Muscle of leg (tissue), 11 donors: ENCODE measurements around the gene KATNAL1. TPM values are rescaled to one million over a fixed set of nuclear protein-coding genes. Genes with fewer than 3 reads are reported as not detected.

Experiments
- DNase-seq: peaks from one replicate; pipeline ENCODE4 v3.0.0; 2013
- H3K27ac ChIP-seq: one replicate; pipeline ENCODE4 v1.5.1; 2013; ENCODE audit warnings: mild to moderate bottlenecking, low read length, control low read depth
- H3K27me3 ChIP-seq: one replicate; pipeline ENCODE4 v1.6.1; 2013; ENCODE audit warnings: low read length; ENCODE audit not compliant: control insufficient read depth, insufficient read depth
- H3K36me3 ChIP-seq: one replicate; pipeline ENCODE4 v1.6.1; 2013; ENCODE audit warnings: low read length; ENCODE audit not compliant: control insufficient read depth, insufficient read depth
- H3K4me1 ChIP-seq: one replicate; pipeline ENCODE4 v1.6.1; 2013; ENCODE audit warnings: low read length; ENCODE audit not compliant: control insufficient read depth, insufficient read depth
- H3K4me3 ChIP-seq: one replicate; pipeline ENCODE4 v1.5.1; 2013; ENCODE audit warnings: low read length, control low read depth
- H3K9me3 ChIP-seq: replicated peaks from 2 replicates; pipeline ENCODE4 v1.6.1; 2013; ENCODE audit warnings: low read depth, low read length; ENCODE audit not compliant: control insufficient read depth
- WGBS: methylation state at CpG from one replicate; pipeline ENCODE4 v1.1.5; 2013; ENCODE audit warnings: missing lambda C conversion rate; ENCODE audit not compliant: insufficient coverage; 5-methylcytosine and 5-hydroxymethylcytosine counted together
- polyA plus RNA-seq, 8 donors: library from polyadenylated mRNA; unstranded; fragments of 120-200 nt; gene quantifications; one replicate each; pipeline versions ENCODE4 v1.2.1 to v1.2.3, GENCODE V29; 2013; ENCODE audit warnings: inconsistent platforms in 1 of 8, low replicate concordance in 1 of 8; ENCODE audit not compliant: insufficient read length in 8 of 8, insufficient read depth in 1 of 8
- total RNA-seq: library from RNA; stranded (reverse); fragments of 120-200 nt; gene quantifications from one replicate; pipeline ENCODE4 v1.2.4, GENCODE V29; 2013

KATNAL1 gene
- total and polyA plus RNA-seq, 9 donors, result 7.8 to 22.2 (median 11.7) TPM

DNA sequence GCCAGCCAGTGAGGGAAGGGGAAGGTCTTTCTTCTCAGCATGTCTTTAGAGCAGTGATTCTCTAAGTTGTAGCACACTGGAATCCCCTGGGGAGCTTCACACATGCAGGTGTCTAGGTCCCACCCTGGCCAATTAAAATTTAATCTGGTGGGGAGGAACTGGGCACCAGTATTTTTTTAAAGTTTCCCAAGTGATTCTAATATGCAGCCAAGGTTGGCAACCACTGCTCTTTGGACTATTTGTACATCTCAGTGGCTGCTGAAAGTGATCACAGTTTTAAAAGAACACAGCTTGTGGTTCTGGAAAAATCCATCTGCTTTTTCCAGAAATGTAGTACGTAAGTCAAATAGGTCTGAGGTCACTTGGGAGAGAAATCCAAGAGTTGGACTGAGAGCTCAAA, 10.7 kb upstream of the KATNAL1 start:
- Histone ChIP-seq H3K36me3 (no peaks in the 10 kb centered on the region), H3K9me3 (no peaks in the 10 kb centered on the region), H3K4me3 (no peak overlapping the region), H3K27me3 (no peaks in the 10 kb centered on the region), H3K4me1 (peaks cover 12% of the 10 kb centered on the region), H3K27ac (peak overlapping the region; percentile 47)
- no CpG with 5 or more reads among the region's 1 CpG for WGBS
- DNase-seq, result peak; percentile 54

DNA sequence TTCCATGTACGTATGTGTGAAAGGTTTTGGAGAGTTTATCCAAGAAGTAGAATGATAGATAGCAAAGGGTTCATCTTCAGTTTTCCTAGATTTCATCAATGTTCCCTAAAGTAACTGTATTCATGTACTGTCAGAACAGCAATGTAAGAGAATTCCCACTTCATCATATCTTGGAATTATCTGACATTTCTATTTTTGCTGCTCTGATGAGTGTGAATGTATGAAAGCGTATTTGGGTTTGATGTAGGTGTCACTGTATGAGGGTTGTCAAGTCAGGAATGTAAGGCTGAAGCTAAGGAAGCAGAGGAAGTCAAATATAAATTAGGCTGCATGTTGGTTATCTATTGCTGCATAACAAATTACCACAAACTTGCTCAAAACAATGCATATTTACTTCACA, 7.2 kb upstream of the KATNAL1 start:
- no peaks in the 10 kb centered on the region for H3K9me3 ChIP-seq
- 86% methylated on average over 1 of the region's 2 CpGs for WGBS
- no peak for DNase-seq
- no peak overlapping the region for H3K4me3 ChIP-seq
- peaks cover 9% of the 10 kb centered on the region for H3K4me1 ChIP-seq
- H3K36me3 ChIP-seq, result no peaks in the 10 kb centered on the region
- H3K27me3 ChIP-seq, result no peaks in the 10 kb centered on the region
- H3K27ac ChIP-seq, result no peak overlapping the region

- H3K4me1 ChIP-seq, result peaks cover 7% of the 10 kb centered on the region
- DNase-seq, result no peak
- H3K27me3 ChIP-seq, result no peaks in the 10 kb centered on the region
- H3K36me3 ChIP-seq, result no peaks in the 10 kb centered on the region
- no peak overlapping the region for H3K27ac ChIP-seq
- no CpG with 5 or more reads among the region's 2 CpGs for WGBS
- H3K9me3 ChIP-seq, result no peaks in the 10 kb centered on the region
- H3K4me3 ChIP-seq, result no peak overlapping the region
These were observed 6.7 kb upstream of the KATNAL1 start for GRCh38 chr13:30314069-30314468.

- H3K27me3 ChIP-seq, result no peaks in the 10 kb centered on the region
- H3K36me3 ChIP-seq, result no peaks in the 10 kb centered on the region
- peaks cover 6% of the 10 kb centered on the region for H3K4me1 ChIP-seq
- H3K9me3 ChIP-seq, result no peaks in the 10 kb centered on the region
- no peak overlapping the region for H3K27ac ChIP-seq
- no peak for DNase-seq
- H3K4me3 ChIP-seq, result no peak overlapping the region
- WGBS, result no CpG with 5 or more reads among the region's 3 CpGs
These were observed 6.0 kb upstream of the KATNAL1 start for GRCh38 chr13:30313311-30313710.

DNA sequence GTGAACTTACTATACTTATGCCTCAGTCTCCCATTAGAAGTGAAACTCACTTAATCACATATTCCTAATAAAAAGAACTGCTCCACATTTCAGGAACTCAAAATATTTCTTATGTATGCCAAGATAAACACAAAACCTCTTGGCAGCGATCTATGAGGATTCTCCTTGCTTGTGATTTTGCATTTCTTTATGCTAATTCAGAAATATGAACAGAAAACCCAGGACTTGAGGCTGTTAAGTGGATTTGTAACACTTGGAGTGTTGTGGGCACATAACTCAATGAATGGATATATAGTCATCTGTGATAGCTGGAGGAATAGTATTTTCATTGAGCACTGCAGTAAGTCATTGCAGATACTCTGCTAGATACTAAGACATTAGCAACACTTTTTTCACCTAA, 5.6 kb upstream of the KATNAL1 start:
- Histone ChIP-seq H3K4me1 (peaks cover 3% of the 10 kb centered on the region), H3K4me3 (no peak overlapping the region), H3K27ac (no peak overlapping the region), H3K36me3 (no peaks in the 10 kb centered on the region), H3K9me3 (no peaks in the 10 kb centered on the region), H3K27me3 (no peaks in the 10 kb centered on the region)
- WGBS, result no CpG with 5 or more reads among the region's 1 CpG
- DNase-seq, result peak; percentile 33

GRCh38 chr13:30308548-30308947, 1.2 kb upstream of the KATNAL1 start:
- Histone ChIP-seq H3K4me3 (no peak overlapping the region), H3K9me3 (no peaks in the 10 kb centered on the region), H3K27me3 (no peaks in the 10 kb centered on the region), H3K4me1 (peaks cover 4% of the 10 kb centered on the region), H3K36me3 (no peaks in the 10 kb centered on the region), H3K27ac (no peak overlapping the region)
- no peak for DNase-seq
- 44% methylated on average over 2 of the region's 4 CpGs for WGBS

DNA sequence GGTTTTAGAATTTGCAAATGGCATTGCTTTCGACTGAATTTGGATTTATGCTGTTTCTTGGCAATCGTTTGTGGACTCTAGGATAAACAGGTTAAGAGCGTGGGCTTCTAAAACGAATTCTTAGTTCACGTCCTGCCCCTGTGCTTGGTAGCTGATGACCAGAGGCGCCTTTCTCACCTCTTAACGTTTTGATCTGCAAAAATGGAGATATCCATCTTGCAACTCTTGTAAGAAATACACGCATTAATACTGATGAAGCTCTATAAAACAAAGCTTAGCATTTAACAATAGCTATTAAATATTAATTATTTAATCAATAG, 580 bp upstream of the KATNAL1 start:
- H3K27me3 ChIP-seq, result no peaks in the 10 kb centered on the region
- H3K4me3 ChIP-seq, result peak overlapping the region; percentile 92
- peak overlapping the region; percentile 66 for H3K27ac ChIP-seq
- H3K9me3 ChIP-seq, result no peaks in the 10 kb centered on the region
- no peak for DNase-seq
- peaks cover 4% of the 10 kb centered on the region for H3K4me1 ChIP-seq
- no peaks in the 10 kb centered on the region for H3K36me3 ChIP-seq
- WGBS, result 8% methylated on average over 4 of the region's 8 CpGs

DNA sequence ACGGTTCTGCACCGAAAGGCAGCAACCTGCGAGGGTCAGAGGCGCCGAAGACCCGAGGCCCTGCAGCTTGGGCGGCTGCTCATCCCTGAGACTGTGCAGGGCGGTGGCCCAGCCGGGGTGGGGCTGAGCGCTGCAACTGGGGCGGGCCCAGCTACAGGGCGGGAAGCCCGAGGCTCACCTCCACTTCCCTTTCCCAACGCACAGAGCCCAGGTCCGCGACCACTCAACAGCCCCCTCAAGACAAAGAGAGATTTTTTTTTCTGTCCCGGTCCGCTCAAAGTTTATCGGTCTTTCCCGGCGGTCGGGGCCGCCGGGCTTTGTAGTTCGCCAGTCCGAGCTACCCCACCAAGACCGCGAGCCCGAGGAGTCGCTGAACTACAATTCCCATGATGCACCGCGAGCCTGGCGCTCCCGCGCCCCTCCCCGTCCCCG, 573 bp downstream of the KATNAL1 start:
- no peaks in the 10 kb centered on the region for H3K27me3 ChIP-seq
- no peaks in the 10 kb centered on the region for H3K36me3 ChIP-seq
- WGBS, result under 1% methylated on average over 37 of the region's 37 CpGs
- H3K4me3 ChIP-seq, result peak overlapping the region; percentile 92
- no peaks in the 10 kb centered on the region for H3K9me3 ChIP-seq
- DNase-seq, result peak; percentile 98
- peak overlapping the region; percentile 81 for H3K27ac ChIP-seq
- peaks cover 4% of the 10 kb centered on the region for H3K4me1 ChIP-seq

GRCh38 chr13:30305456-30305970, 1.8 kb downstream of the KATNAL1 start:
- Histone ChIP-seq H3K4me1 (peaks cover 4% of the 10 kb centered on the region), H3K36me3 (no peaks in the 10 kb centered on the region), H3K4me3 (no peak overlapping the region), H3K27ac (no peak overlapping the region), H3K27me3 (no peaks in the 10 kb centered on the region), H3K9me3 (no peaks in the 10 kb centered on the region)
- no peak for DNase-seq
- WGBS, result no CpG with 5 or more reads among the region's 1 CpG

DNA sequence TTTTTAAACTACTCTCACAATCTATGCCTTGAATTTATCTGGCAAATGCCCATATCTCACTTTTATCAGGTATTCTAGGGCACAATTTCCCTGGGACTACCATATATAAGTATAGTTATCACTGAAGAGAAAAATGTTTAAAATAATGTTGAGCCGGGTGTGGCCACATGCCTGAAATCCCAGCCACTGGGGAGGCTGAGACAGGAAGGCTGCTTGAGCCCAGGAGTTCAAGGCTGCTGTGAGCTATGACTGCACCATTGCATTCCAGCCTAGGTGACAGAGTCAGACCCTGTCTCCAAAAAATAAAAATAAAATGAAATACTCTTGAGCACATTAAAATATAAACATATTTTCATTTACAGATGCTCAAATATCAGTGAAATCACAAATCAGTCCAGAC, 4.1 kb downstream of the KATNAL1 start:
- peaks cover 4% of the 10 kb centered on the region for H3K4me1 ChIP-seq
- H3K4me3 ChIP-seq, result no peak overlapping the region
- no peaks in the 10 kb centered on the region for H3K9me3 ChIP-seq
- no peaks in the 10 kb centered on the region for H3K36me3 ChIP-seq
- DNase-seq, result no peak
- 40% methylated on average over 1 of the region's 1 CpG for WGBS
- H3K27ac ChIP-seq, result no peak overlapping the region
- no peaks in the 10 kb centered on the region for H3K27me3 ChIP-seq

DNA sequence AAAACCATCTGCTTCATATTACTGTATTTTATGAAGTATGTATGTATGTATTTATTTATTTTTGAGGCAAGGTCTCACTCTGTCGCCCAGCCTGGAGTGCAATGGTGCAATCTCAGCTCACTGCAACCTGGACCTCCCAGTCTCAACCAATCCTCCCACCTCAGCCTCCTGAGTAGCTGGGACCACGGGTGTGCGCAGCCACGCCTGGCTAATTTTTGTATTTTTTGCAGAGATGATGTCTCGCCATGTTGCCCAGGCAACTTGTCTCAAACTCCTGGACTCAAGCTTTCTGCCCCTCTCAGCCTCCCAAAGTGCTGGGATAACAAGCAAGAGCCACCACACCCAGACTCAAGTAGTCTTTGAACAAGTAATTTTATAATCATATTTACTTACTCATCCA, 5.5 kb downstream of the KATNAL1 start:
- no peak for DNase-seq
- Histone ChIP-seq H3K9me3 (no peaks in the 10 kb centered on the region), H3K36me3 (no peaks in the 10 kb centered on the region), H3K27ac (no peak overlapping the region), H3K4me1 (no peaks in the 10 kb centered on the region), H3K4me3 (no peak overlapping the region), H3K27me3 (no peaks in the 10 kb centered on the region)
- 71% methylated on average over 1 of the region's 5 CpGs for WGBS
